Measurements from ENCODE around the gene RPL3. TPM values are rescaled to one million over a fixed set of nuclear protein-coding genes. Genes with fewer than 3 reads are reported as not detected.

The RPL3 gene
- total RNA-seq, 1 experiment from 2014 or later = 1,668 TPM

DNA sequence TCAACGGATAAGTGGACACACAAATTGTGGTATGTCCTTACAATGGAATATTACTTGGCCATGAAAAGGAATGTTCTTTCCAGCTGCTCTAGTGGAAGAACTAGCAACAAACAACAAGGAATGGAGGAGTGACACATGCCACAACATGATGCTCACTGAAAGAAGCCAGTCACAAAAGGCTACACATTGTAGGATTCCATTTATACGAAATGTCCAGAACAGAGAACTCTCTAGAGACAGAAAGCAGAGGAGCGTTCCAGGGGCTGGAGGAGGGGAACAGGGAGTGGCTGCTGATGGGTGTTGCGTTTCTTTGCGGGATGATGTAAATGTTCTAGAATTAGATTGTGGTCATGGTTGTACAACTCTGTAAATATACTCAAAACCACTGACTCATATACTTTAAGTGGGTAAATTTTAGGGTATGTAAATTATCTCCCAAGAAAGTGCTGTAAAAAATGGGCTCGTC is 42.2 kb downstream of the RPL3 start:
- no peaks in the 10 kb centered on the region for H3K36me3 Mint-ChIP-seq (ENCODE audit: insufficient read depth, unreplicated experiment)
- CTCF ChIA-PET = interaction anchor here (0.8 kb wide), 1 partner anchor 39 kb away, joined by 3 read pairs; no protein-coding TSS in a partner anchor
- Histone ChIP-seq H3K27me3 (replicated peaks; ENCODE audit: control insufficient read depth, insufficient read depth, low read length) (no peaks in the 10 kb centered on the region), H3K4me3 (ENCODE audit: low read depth, low read length) (no peak overlapping the region), H3K4me1 (no peaks in the 10 kb centered on the region), H3K36me3 (ENCODE audit: control insufficient read depth, insufficient read depth, low read length) (no peaks in the 10 kb centered on the region), H3K9me3 (no peaks in the 10 kb centered on the region)
- no peak for DNase-seq
- no peak overlapping the region for H3K4me3 Mint-ChIP-seq (ENCODE audit: unreplicated experiment)
- intact Hi-C loops (cut with micrococcal nuclease; ENCODE audit: unreplicated experiment) = no loop called here
- no peaks in the 10 kb centered on the region for H3K27me3 Mint-ChIP-seq (ENCODE audit: insufficient read depth, unreplicated experiment)
- TF ChIP-seq CTCF (IDR thresholded peaks at IDR 0.05; ENCODE audit: insufficient read depth in 1 of 2, low read depth in 1 of 2, low read length in 1 of 2, severe bottlenecking in 1 of 2, unreplicated experiment in 1 of 2) = no peak
- POLR2A ChIA-PET = no interaction called here
- no peaks in the 10 kb centered on the region for H3K4me1 Mint-ChIP-seq (ENCODE audit: low read depth, unreplicated experiment)
- no TSS peak for BruUV-seq (replicated peaks)
- H3K27ac Mint-ChIP-seq (ENCODE audit: unreplicated experiment) = no peak overlapping the region
- no peaks in the 10 kb centered on the region for H3K9me3 Mint-ChIP-seq (ENCODE audit: unreplicated experiment)

GRCh38 chr22:39276440-39277141 is 42.8 kb downstream of the RPL3 start:
- no peaks in the 10 kb centered on the region for H3K9me3 Mint-ChIP-seq (ENCODE audit: unreplicated experiment)
- H3K27me3 Mint-ChIP-seq (ENCODE audit: insufficient read depth, unreplicated experiment) = no peaks in the 10 kb centered on the region
- CTCF ChIA-PET = interaction anchor here (0.6 kb wide), 1 partner anchor 171 kb away, joined by 3 read pairs; no protein-coding TSS in a partner anchor
- POLR2A ChIA-PET = no interaction called here
- H3K4me3 Mint-ChIP-seq (ENCODE audit: unreplicated experiment) = no peak overlapping the region
- DNase-seq = no peak
- Histone ChIP-seq H3K4me3 (ENCODE audit: low read depth, low read length) (no peak overlapping the region), H3K4me1 (no peaks in the 10 kb centered on the region), H3K36me3 (ENCODE audit: control insufficient read depth, insufficient read depth, low read length) (no peaks in the 10 kb centered on the region), H3K9me3 (no peaks in the 10 kb centered on the region), H3K27me3 (replicated peaks; ENCODE audit: control insufficient read depth, insufficient read depth, low read length) (no peaks in the 10 kb centered on the region)
- intact Hi-C loops (cut with micrococcal nuclease; ENCODE audit: unreplicated experiment) = no loop called here
- H3K27ac Mint-ChIP-seq (ENCODE audit: unreplicated experiment) = no peak overlapping the region
- H3K36me3 Mint-ChIP-seq (ENCODE audit: insufficient read depth, unreplicated experiment) = no peaks in the 10 kb centered on the region
- H3K4me1 Mint-ChIP-seq (ENCODE audit: low read depth, unreplicated experiment) = no peaks in the 10 kb centered on the region
- BruUV-seq (replicated peaks) = no TSS peak
- TF ChIP-seq CTCF (IDR thresholded peaks at IDR 0.05; ENCODE audit: insufficient read depth in 1 of 2, low read depth in 1 of 2, low read length in 1 of 2, severe bottlenecking in 1 of 2, unreplicated experiment in 1 of 2) = no peak

DNA sequence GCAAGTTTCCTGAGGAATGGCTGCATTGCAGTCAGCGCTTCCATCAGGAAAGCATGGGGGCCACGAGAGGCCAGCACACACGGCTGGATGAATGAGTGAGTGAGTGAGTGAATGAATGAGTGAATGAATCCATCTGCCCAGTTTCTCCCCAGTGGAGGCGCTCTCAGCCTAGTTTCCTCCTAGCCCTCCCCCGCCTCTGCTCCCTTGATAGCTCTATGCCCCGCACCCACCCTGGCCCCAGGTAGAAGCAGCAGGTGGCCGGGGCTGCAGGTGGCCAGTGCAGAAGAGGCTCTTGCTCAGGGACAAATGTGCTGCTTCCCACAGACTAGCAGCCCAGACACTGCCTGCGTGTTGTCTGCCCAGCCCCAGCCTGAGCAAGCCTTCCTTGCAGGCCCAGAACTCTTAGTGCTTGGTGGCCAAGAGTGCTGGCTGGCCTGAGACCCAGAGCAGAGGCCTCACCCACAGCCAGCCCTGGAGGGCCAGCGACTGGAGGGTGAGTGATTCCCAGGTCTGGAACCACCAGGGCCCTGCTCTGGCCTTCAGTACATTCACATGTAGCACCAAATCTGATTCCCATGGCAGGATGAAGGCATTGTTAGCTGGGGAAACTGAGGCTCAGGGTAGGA is 43.5 kb downstream of the RPL3 start:
- H3K27me3 ChIP-seq (replicated peaks; ENCODE audit: control insufficient read depth, insufficient read depth, low read length) = no peaks in the 10 kb centered on the region
- H3K4me1 Mint-ChIP-seq (ENCODE audit: low read depth, unreplicated experiment) = no peaks in the 10 kb centered on the region
- no peaks in the 10 kb centered on the region for H3K9me3 Mint-ChIP-seq (ENCODE audit: unreplicated experiment)
- intact Hi-C loops (cut with micrococcal nuclease; ENCODE audit: unreplicated experiment) = no loop called here
- H3K4me3 ChIP-seq (ENCODE audit: low read depth, low read length) = no peak overlapping the region
- no peaks in the 10 kb centered on the region for H3K36me3 Mint-ChIP-seq (ENCODE audit: insufficient read depth, unreplicated experiment)
- no peaks in the 10 kb centered on the region for H3K36me3 ChIP-seq (ENCODE audit: control insufficient read depth, insufficient read depth, low read length)
- no TSS peak for BruUV-seq (replicated peaks)
- no peaks in the 10 kb centered on the region for H3K9me3 ChIP-seq
- TF ChIP-seq CTCF (IDR thresholded peaks at IDR 0.05; ENCODE audit: insufficient read depth in 1 of 2, low read depth in 1 of 2, low read length in 1 of 2, severe bottlenecking in 1 of 2, unreplicated experiment in 1 of 2) = no peak
- no peak overlapping the region for H3K27ac Mint-ChIP-seq (ENCODE audit: unreplicated experiment)
- no peaks in the 10 kb centered on the region for H3K4me1 ChIP-seq
- POLR2A ChIA-PET = no interaction called here
- CTCF ChIA-PET = interaction anchor here (0.6 kb wide), 1 partner anchor 172 kb away, joined by 3 read pairs; no protein-coding TSS in a partner anchor
- DNase-seq = no peak
- no peak overlapping the region for H3K4me3 Mint-ChIP-seq (ENCODE audit: unreplicated experiment)
- no peaks in the 10 kb centered on the region for H3K27me3 Mint-ChIP-seq (ENCODE audit: insufficient read depth, unreplicated experiment)
